ENCODE data around the gene KLK11. TPM values are rescaled to one million over a fixed set of nuclear protein-coding genes. Genes with fewer than 3 reads are reported as not detected.

KLK11 gene
- total RNA-seq, 1 donor from 2014 or later, result not detected

DNA sequence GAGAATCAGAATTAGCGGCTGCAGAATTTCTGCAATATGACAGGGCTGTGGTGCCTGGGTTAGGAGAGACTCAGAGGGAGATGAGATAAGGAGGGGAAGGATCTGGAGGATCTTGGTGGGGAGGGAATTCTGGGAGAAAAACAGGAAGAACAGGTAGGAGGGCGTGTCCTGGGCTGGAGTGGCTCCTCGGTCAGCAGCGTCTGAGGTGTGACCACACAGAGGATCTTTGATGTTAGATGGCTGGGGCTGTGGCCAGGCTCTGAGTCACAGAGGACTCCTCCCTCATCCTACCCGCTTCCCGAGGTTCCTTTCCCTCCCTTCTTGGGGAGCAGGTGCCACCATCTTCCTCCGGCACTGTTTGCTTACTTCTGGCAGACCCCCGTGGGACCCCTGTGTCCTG, 50.6 kb downstream of the KLK11 start:
- H3K4me3 Mint-ChIP-seq (ENCODE audit: unreplicated experiment), result no peak overlapping the region
- TF ChIP-seq, protein P1, sequence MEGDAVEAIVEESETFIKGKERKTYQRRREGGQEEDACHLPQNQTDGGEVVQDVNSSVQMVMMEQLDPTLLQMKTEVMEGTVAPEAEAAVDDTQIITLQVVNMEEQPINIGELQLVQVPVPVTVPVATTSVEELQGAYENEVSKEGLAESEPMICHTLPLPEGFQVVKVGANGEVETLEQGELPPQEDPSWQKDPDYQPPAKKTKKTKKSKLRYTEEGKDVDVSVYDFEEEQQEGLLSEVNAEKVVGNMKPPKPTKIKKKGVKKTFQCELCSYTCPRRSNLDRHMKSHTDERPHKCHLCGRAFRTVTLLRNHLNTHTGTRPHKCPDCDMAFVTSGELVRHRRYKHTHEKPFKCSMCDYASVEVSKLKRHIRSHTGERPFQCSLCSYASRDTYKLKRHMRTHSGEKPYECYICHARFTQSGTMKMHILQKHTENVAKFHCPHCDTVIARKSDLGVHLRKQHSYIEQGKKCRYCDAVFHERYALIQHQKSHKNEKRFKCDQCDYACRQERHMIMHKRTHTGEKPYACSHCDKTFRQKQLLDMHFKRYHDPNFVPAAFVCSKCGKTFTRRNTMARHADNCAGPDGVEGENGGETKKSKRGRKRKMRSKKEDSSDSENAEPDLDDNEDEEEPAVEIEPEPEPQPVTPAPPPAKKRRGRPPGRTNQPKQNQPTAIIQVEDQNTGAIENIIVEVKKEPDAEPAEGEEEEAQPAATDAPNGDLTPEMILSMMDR (IDR thresholded peaks at IDR 0.05), result no peak
- H3K27me3 Mint-ChIP-seq (ENCODE audit: unreplicated experiment), result no peaks in the 10 kb centered on the region
- no peaks in the 10 kb centered on the region for H3K9me3 Mint-ChIP-seq (ENCODE audit: unreplicated experiment)
- H3K36me3 Mint-ChIP-seq (ENCODE audit: unreplicated experiment), result no peaks in the 10 kb centered on the region
- H3K27ac Mint-ChIP-seq (ENCODE audit: unreplicated experiment), result no peak overlapping the region
- H3K4me1 Mint-ChIP-seq (ENCODE audit: unreplicated experiment), result no peaks in the 10 kb centered on the region
- DNase-seq (ENCODE audit: extremely low spot score, unreplicated experiment), result no peak

DNA sequence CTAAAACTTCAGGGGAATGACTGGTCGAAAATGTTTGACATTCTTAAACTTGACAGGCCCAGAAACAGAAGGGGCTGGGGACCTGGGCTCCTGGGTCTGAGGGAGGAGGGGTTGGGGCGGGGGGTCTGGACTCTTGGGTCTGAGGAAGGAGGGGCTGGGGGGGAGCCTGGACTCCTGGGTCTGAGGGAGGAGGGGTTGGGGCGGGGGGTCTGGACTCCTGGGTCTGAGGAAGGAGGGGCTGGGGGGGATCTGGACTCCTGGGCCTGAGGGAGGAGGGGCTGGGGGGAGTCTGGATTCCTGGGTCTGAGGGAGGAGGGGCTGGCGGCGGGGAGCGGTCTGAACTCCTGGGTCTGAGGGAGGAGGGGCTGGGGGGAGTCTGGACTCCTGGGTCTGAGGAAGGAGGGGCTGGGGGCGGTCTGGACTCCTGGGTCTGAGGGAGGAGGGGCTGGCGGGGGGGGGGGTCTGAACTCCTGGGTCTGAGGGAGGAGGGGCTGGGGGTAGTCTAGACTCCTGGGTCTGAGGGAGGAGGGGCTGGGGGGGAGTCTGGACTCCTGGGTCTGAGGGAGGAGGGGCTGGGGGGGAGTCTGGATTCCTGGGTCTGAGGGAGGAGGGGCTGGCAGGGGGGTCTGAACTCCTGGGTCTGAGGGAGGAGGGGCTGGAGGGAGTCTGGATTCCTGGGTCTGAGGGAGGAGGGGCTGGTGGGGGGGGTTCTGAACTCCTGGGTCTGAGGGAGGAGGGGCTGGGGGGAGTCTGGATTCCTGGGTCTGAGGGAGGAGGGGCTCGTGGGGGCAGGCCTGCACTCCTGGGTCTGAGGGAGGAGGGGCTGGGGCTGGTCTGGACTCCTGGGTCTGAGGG, 51.5 kb downstream of the KLK11 start:
- Mint-ChIP-seq H3K27ac (ENCODE audit: unreplicated experiment) (no peak overlapping the region), H3K4me3 (ENCODE audit: unreplicated experiment) (no peak overlapping the region), H3K4me1 (ENCODE audit: unreplicated experiment) (no peaks in the 10 kb centered on the region), H3K9me3 (ENCODE audit: unreplicated experiment) (no peaks in the 10 kb centered on the region), H3K27me3 (ENCODE audit: unreplicated experiment) (no peaks in the 10 kb centered on the region), H3K36me3 (ENCODE audit: unreplicated experiment) (no peaks in the 10 kb centered on the region)
- TF ChIP-seq, protein P1 (IDR thresholded peaks at IDR 0.05), result no peak
- no peak for DNase-seq (ENCODE audit: extremely low spot score, unreplicated experiment)

DNA sequence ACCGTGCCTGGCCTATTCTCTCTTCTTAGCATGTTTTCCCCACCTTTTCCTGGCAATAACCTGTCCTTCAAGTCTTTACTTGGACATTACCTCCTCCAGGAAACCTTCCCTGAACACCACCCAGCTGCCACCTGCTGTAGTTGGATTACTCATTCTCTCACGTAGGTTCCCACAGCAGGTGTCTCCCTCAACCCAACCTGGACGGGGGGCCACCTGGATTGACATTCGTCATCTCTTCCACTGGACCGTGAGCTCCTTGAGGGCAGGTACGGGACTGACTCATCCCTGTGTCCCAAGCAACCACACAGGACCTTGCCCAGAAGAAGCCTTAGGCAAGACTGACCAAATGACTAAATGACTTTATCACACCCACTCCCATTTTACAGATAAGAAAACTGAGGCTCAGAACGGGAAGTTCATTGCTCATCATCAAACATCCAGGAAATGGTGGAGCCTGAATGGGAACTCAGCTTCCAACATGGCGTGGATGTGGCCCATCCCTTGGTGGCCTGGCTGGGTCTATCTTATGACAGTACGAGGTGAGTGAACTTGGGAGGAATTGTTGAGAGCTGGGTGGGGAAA, 53.5 kb downstream of the KLK11 start:
- Mint-ChIP-seq H3K27ac (ENCODE audit: unreplicated experiment) (no peak overlapping the region), H3K27me3 (ENCODE audit: unreplicated experiment) (peaks cover 2% of the 10 kb centered on the region), H3K4me1 (ENCODE audit: unreplicated experiment) (no peaks in the 10 kb centered on the region), H3K4me3 (ENCODE audit: unreplicated experiment) (no peak overlapping the region), H3K36me3 (ENCODE audit: unreplicated experiment) (no peaks in the 10 kb centered on the region), H3K9me3 (ENCODE audit: unreplicated experiment) (no peaks in the 10 kb centered on the region)
- no peak for DNase-seq (ENCODE audit: extremely low spot score, unreplicated experiment)
- TF ChIP-seq, protein P1 (IDR thresholded peaks at IDR 0.05), result no peak

Other genes with a start within 250 kb of the KLK11 start
- not detected in 2 replicates for gene ACP4, start 236.2 kb downstream of the KLK11 start, total RNA-seq
- not detected in 2 replicates for gene KLK1, start 202.8 kb downstream of the KLK11 start, total RNA-seq
- gene KLK15, start 193.0 kb downstream of the KLK11 start, total RNA-seq, result not detected in 2 replicates
- not detected in 2 replicates for gene KLK3, start 171.7 kb downstream of the KLK11 start, total RNA-seq
- gene KLK2, start 153.2 kb downstream of the KLK11 start, total RNA-seq, result not detected in 2 replicates
- not detected in 2 replicates for gene KLK4, start 115.2 kb downstream of the KLK11 start, total RNA-seq
- gene KLK5, start 73.6 kb downstream of the KLK11 start, total RNA-seq, result not detected in 2 replicates
- not detected in 2 replicates for gene KLK6, start 57.0 kb downstream of the KLK11 start, total RNA-seq
- not detected in 2 replicates for gene KLK7, start 42.7 kb downstream of the KLK11 start, total RNA-seq
- not detected in 2 replicates for gene KLK8, start 25.0 kb downstream of the KLK11 start, total RNA-seq
- not detected in 2 replicates for gene KLK10, start 6.9 kb downstream of the KLK11 start, total RNA-seq
- not detected in 2 replicates for gene KLK12, start 8.4 kb upstream of the KLK11 start, total RNA-seq
- gene KLK13, start 38.5 kb upstream of the KLK11 start, total RNA-seq, result not detected in 2 replicates
- gene KLK14, start 56.3 kb upstream of the KLK11 start, total RNA-seq, result not detected in 2 replicates
- 5.6 and 6.5 TPM in 2 replicates for gene CTU1, start 81.8 kb upstream of the KLK11 start, total RNA-seq
- gene SIGLEC9, start 98.3 kb upstream of the KLK11 start, total RNA-seq, result not detected in 2 replicates
- gene SIGLEC7, start 115.7 kb upstream of the KLK11 start, total RNA-seq, result not detected in 2 replicates
- not detected in 2 replicates for gene CD33, start 198.5 kb upstream of the KLK11 start, total RNA-seq
- not detected in 2 replicates for gene SIGLECL1, start 224.5 kb upstream of the KLK11 start, total RNA-seq

Data from osteocyte (in vitro differentiated cells).